Measurements from ENCODE around the gene PCSK5.

GRCh38 chr9:76359365-76359764 is 468.9 kb downstream of the PCSK5 start:
- no peak for TF ChIP-seq POLR2A (IDR thresholded peaks at IDR 0.05)
- no peak for TF ChIP-seq CTCF (IDR thresholded peaks at IDR 0.05)

All from right lobe of liver (tissue), 4 donors.